DND-41 (cell line): ENCODE data around the gene KCNMB1.

Experiments used
- EZH2 ChIP-seq: IDR thresholded peaks from 3 replicates; pipeline ENCODE4 v1.6.1; 2012; ENCODE audit warnings: borderline replicate concordance, low read depth, mild to moderate bottlenecking, moderate library complexity, low read length, inconsistent platforms; ENCODE audit not compliant: severe bottlenecking
- TF ChIP-seq, protein P1 (sequence below): IDR thresholded peaks from 2 replicates; pipeline ENCODE4 v1.5.1; 2012; ENCODE audit warnings: borderline replicate concordance, low read length, moderate library complexity, mild to moderate bottlenecking; ENCODE audit not compliant: poor library complexity, severe bottlenecking; ENCODE audit errors: extremely low read depth

DNA sequence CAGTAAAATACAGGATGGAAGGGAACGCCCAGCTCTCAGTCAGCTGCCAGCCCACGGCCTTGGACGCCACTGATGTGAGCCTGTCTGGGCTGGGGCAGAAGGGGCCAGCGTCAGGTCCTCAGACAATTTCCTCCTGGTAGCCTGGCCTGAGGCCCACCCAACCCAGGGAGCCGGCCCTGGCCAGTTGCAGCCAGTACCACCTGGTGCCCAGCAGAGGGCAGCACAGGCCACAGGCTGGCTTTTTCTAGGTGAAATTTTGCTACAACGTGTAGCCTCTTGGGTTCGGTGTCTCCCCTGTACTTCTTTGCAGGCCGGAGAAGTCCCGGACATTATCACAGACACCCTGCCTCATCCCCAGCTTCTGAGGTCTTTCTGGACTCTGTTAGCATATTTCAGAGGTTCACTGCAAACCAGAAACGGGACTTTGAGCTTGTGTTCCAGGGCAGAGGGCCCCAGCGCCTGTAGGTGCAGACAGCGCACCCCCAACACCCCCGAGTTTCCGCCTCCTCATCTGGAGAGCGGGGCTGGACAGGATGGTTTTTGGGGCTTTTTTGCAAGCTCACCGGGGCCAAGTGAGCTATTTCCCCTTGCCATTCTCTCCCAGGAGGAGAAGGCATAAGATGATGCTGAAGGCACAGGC, 45.9 kb upstream of the KCNMB1 start:
- TF ChIP-seq, protein P1, sequence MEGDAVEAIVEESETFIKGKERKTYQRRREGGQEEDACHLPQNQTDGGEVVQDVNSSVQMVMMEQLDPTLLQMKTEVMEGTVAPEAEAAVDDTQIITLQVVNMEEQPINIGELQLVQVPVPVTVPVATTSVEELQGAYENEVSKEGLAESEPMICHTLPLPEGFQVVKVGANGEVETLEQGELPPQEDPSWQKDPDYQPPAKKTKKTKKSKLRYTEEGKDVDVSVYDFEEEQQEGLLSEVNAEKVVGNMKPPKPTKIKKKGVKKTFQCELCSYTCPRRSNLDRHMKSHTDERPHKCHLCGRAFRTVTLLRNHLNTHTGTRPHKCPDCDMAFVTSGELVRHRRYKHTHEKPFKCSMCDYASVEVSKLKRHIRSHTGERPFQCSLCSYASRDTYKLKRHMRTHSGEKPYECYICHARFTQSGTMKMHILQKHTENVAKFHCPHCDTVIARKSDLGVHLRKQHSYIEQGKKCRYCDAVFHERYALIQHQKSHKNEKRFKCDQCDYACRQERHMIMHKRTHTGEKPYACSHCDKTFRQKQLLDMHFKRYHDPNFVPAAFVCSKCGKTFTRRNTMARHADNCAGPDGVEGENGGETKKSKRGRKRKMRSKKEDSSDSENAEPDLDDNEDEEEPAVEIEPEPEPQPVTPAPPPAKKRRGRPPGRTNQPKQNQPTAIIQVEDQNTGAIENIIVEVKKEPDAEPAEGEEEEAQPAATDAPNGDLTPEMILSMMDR = peak; percentile 94
- no peak for TF ChIP-seq EZH2
